Left lobe of liver (tissue), 2 donors: ENCODE data around the gene AARS2. TPM values are rescaled to one million over a fixed set of nuclear protein-coding genes. Genes with fewer than 3 reads are reported as not detected.

Experiments used
- ATAC-seq: fragments of 200-7000 bp; cut with Tn5 transposase; one replicate; pipeline ENCODE4 v1.9.1; 2020; ENCODE audit warnings: mild to moderate bottlenecking, moderate library complexity
- DNase-seq: peaks from one replicate; pipeline ENCODE4 v3.0.0-alpha.2; 2020; ENCODE audit warnings: low spot score
- total RNA-seq: library from RNA; stranded (reverse); gene quantifications from one replicate; pipeline ENCODE4 v1.2.1, GENCODE V29; 2021
- donor health status: DM: no; HTN: no; CAD: no; lungs with moderate emphysema.
- donor health status: DM: no; HTN: yes; CAD: no.

AARS2 gene
- total RNA-seq, 1 donor from 2014 or later = 7.7 TPM

- DNase-seq (no peak), ATAC-seq (no peak)
Observed at GRCh38 chr6:44264154-44265006, 48.8 kb downstream of the AARS2 start.

- DNase-seq (no peak), ATAC-seq (no peak)
Observed at GRCh38 chr6:44263354-44264100, 49.6 kb downstream of the AARS2 start.

- no peak for ATAC-seq
- DNase-seq = no peak
Observed at GRCh38 chr6:44262467-44263353, 50.4 kb downstream of the AARS2 start.

GRCh38 chr6:44261581-44261980 is 51.6 kb downstream of the AARS2 start:
- ATAC-seq = no peak
- DNase-seq = no peak

GRCh38 chr6:44260451-44261297 is 52.5 kb downstream of the AARS2 start:
- DNase-seq = no peak
- no peak for ATAC-seq

GRCh38 chr6:44260011-44260410 is 53.1 kb downstream of the AARS2 start:
- no peak for DNase-seq

GRCh38 chr6:44258921-44259320 is 54.2 kb downstream of the AARS2 start:
- DNase-seq = no peak
- no peak for ATAC-seq

More at GRCh38 chr6:44260011-44260410, 53.1 kb downstream of the AARS2 start:
- no peak for ATAC-seq

- DNase-seq = no peak
- no peak for ATAC-seq
Observed at GRCh38 chr6:44258325-44258863, 54.8 kb downstream of the AARS2 start.

- DNase-seq = no peak
- no peak for ATAC-seq
Observed at GRCh38 chr6:44257753-44258324, 55.3 kb downstream of the AARS2 start.

- peak; percentile 71 for DNase-seq
- peak; percentile 83 for ATAC-seq
Observed at GRCh38 chr6:44257025-44257752, 56.0 kb downstream of the AARS2 start, which contains the start of gene SLC35B2. SLC35B2 (minus strand) TSS chr6:44257528; CDS start chr6:44257410, 118 bp downstream.

- DNase-seq (no peak), ATAC-seq (no peak)
Observed at GRCh38 chr6:44256775-44257024, 56.4 kb downstream of the AARS2 start.

- ATAC-seq (peak; percentile 47), DNase-seq (no peak)
Observed at GRCh38 chr6:44255871-44256774, 57.0 kb downstream of the AARS2 start.

- DNase-seq = no peak
- no peak for ATAC-seq
Observed at GRCh38 chr6:44255105-44255808, 57.9 kb downstream of the AARS2 start.

- no peak for ATAC-seq
- DNase-seq = no peak
Observed at GRCh38 chr6:44254191-44255104, 58.7 kb downstream of the AARS2 start.

GRCh38 chr6:44253307-44254101 is 59.6 kb downstream of the AARS2 start:
- DNase-seq (no peak), ATAC-seq (peak; percentile 9)
